Inflammatory macrophage (primary cell): ENCODE data around the gene SMC1B.
"Not testable (repeated sequence)": the region's sequence is repeated elsewhere in the genome, so short reads cannot be mapped to it uniquely, and the experiment has no call there.

ENCODE experiments used
- DNase-seq, 2 donors: peaks; one replicate each; pipeline ENCODE4 v3.0.0-alpha.2; 2020 to 2022

The SMC1B gene

DNA sequence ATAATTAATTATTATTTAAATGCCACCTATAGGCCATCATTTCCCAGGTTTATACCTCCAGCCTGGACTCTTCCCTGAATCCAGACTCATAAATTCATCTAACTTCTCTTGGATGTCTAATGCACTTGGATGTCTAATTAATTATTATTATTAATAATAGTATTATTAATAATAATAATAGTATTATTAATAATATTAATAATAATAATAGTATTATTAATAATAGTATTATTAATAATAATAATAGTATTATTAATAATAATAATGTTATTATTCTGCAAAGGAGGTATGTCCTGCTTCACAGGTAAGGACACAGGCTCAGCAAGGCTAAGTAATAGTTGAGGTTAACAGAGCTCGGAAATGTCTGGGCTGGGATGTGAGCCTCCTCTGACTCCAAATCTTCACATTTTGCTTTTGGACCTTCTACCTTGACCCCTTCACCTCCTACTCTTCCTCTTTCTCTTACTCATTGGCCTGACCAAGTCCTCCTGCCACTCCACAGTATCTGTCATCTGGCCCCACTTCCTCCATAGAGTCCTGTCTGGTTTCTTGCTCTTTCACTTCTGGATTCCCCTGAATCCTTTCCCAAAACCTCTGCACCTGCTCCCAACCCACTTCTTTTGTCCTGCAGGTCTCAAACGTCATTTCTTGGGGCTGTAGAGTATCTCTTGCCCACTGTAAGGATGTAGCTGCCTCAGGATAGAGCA is 8.1 kb upstream of the SMC1B start:
- DNase-seq: peak; percentile 58 to 72

GRCh38 chr22:45420539-45420938 is 7.1 kb upstream of the SMC1B start:
- DNase-seq: no peak

- DNase-seq: no peak
Observed at GRCh38 chr22:45420011-45420410, 6.6 kb upstream of the SMC1B start.

DNA sequence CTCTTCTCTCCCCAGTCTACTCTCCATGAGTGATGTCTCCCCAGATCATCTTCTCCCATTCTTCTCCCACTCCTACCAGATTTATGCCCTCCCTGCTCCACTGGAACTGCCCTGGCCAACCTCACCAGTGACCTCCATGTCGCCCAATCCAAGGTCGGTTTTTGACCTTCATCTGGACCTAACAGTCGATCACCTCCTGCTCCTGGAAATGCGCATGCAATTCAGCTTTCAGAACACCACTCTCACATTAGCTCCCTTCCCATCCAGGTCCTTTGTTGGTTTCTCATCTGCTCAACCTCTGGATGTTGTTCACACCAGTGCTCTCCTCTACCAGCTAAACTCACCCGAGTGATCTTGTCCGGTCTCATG is 5.4 kb upstream of the SMC1B start:
- DNase-seq: no peak

- DNase-seq: no peak
Observed at GRCh38 chr22:45418056-45418769, 4.8 kb upstream of the SMC1B start.

DNA sequence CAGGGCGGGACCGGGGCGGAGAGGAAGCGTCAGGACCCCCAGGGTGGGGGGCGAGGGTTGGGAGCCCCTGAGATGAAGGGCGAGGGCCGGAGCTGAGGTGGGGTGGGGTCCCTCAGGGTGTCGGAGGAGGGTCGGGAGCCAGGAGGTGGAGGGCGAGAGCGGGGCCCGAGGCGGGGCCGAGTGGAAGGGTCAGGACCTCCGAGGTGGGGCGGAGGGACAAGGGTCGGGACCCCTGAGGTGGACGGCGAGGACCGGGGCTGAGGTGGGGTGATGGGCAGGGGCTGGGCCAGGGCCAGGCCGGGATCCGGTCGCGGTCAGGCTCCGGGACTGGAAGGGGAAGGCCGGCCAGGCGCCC is 409 bp downstream of the SMC1B start:
- DNase-seq: no peak

DNA sequence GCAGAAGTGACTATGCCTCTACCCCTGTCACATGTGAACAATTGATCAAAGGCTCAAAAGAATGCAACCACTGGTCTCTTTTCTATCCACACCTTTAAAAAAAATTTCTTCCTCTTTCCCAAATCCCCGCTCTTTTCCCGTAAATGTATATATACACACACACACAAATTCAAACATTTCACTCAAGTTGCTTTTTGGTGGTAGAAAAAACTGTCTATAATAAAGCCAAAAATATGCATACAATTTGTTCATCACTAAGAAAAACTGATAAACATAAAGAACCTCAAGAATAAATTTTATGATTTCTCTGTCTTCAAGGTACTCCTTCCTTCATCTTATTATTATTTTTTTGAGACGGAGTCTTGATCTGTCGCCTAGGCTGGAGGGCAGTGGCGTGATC is 5.6 kb downstream of the SMC1B start:
- DNase-seq: no peak

DNA sequence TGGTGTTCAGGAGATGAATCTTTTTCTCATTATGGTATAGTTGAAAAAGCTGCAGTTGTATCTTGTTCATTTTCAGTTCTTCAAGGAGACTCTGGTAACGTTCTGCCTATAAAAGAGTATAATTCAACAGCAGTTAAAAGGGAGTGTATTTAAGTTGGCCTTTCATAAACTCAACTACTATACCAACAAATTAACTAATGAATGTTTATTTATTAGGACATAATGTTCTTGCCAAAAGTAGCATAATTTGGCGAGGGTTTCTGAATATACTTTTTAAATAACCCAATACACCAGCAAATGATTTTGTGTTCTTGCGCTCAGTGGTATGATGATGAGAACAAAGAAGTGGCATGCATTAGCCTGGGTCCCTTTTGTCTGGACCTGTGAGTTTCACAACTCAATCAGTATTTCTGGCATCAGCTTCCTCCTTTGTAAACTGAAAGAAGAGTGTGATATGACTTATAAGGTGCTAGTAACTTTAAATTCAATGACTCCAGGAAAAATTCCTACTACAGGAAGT is 10.9 kb downstream of the SMC1B start:
- DNase-seq: peak in 1 of 2 donors; percentile 16

GRCh38 chr22:45399712-45400445 is 13.5 kb downstream of the SMC1B start:
- DNase-seq: no peak

GRCh38 chr22:45398214-45398613 is 15.2 kb downstream of the SMC1B start:
- no peak for DNase-seq

DNA sequence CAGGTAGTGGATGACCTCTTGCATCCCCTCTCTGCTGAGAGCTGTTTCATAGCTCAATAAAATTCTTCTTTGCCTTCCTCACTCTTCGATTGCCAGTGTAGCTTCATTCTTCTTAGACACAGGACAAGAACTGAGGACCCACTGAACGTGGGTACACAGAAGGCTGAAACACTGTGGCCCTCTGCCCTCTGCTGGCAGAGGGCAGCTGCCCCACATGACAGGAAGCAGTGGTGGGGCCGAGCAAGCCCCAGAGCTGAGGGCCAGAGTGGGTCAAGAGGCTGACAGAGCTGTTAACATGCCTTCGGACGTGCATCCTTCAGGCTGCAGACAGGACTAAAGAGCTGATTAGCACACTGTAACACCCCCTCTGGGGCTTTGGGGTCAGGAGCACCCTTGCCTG is 15.6 kb downstream of the SMC1B start:
- DNase-seq: peak; percentile 14 to 17

DNA sequence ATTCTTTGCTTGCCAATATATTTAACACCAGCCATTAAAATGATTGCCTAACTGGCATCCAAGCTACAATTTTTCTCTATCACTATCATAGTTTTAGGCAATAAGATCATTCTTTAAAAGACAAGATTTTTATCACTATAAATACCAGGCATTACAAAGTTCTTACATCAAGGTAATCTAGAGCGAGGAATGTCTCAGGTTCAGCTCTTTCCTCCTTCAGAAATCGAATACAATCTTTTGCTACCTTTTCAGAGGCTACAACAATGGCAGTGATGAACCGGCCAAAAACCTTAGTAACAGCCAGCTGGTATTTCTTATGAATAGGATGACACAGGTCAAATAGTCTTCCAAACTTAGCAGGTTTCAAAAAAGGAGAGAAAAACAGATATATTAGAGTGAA is 23.9 kb downstream of the SMC1B start:
- DNase-seq: no peak

GRCh38 chr22:45381348-45381747 is 32.1 kb downstream of the SMC1B start:
- DNase-seq: no peak

- DNase-seq: peak; percentile 77 to 91
Observed at GRCh38 chr22:45376703-45377102, 36.7 kb downstream of the SMC1B start.

DNA sequence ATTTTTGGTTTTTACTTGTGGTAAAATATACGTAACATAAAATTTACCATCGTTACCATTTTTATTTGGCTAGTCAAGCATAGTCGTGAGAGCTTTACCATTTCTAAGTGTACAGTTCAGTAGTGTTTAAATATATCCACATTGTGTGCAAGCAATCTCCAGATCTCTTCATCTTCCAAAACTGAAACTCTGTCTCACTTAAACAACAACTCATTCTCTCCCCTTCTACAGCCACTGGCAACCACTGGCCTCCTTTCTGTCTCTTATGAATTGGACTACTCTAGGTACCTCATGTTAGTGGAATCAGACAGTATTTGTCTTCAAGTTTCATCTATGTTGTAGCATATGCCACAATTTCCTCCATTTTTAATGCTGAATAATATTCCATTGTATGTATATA is 37.4 kb downstream of the SMC1B start:
- DNase-seq: no peak

GRCh38 chr22:45373592-45373991 is 39.8 kb downstream of the SMC1B start:
- DNase-seq: not testable (repeated sequence)

DNA sequence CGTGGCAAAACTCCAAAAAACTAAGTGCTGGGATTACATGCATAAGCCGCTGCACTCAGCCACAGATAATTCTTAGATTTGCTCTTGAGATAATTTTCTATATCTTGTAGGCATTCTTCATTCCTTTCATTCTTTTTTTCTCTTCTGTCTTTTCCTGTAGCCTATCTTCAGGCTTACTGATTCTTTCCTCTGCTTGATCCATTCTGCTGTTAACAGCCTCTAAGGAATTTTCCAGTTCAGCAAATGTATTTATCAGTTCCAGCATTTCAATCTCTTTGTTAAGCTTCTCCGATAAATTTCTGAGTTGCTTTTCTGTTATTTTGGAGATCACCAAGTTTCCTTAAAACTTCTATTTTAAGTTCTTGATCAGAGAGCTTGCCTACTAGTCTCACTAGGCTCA is 46.7 kb downstream of the SMC1B start:
- no peak for DNase-seq

GRCh38 chr22:45359627-45360026 is 53.8 kb downstream of the SMC1B start:
- DNase-seq: no peak

DNA sequence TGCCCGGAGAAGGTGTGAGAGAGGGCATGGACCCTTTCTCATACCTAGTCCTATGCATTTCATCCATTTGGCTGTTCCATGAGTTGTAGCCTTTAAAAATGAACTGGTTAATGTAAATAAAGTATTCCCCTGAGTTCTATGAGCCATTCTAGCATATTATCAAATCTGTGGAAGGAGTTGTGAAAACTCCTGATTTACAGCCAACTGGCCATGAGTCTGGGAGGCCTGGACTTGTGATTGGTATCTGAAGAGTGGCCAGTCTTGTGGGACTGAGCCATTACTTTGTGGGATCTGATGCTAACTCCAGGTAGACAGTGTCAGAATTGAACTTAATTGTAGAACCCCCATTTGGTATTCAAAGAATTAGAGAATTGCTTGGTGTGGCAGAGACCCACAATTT is 55.3 kb downstream of the SMC1B start:
- no peak for DNase-seq

GRCh38 chr22:45357490-45357889 is 55.9 kb downstream of the SMC1B start:
- no peak for DNase-seq

- DNase-seq: no peak
Observed at GRCh38 chr22:45353786-45354185, 59.6 kb downstream of the SMC1B start.

DNA sequence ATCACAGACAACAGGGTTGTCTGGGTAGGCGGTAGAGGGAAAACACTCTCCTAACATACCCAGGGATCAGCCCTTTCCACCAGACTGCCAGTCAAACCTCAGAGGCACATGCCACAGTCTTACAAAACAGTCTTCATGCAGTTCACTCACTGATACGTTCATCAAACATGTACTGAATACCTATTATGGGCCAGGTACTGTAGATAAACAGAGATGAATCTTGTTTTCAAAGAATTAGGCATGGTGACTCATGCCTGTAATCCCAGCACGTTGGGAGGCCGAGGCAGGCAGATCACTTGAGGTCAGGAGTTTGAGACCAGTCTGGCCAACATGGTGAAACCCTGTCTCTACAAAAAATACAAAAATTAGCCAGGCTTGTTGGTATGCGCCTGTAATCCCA is 60.6 kb downstream of the SMC1B start:
- not testable (repeated sequence) for DNase-seq

DNA sequence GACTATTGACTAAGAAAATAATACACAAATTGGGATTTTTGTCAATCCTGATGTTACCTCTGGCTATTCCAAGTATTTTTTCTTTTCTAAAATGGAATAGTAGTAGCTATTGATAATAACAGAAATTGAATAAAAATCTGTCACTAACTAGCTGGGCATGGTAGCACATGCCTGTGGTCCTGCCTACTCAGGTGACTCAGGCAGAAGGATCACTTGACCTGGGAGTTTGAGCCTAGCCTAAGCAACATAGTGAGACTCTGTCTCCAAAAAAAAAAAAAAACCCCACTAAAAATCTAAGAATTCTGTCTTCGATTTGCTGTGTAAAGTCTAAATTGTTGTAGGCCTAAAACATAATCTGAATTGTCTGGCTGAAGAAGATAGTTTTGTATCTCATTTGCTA is 61.4 kb downstream of the SMC1B start:
- DNase-seq: no peak

GRCh38 chr22:45349916-45350315 is 63.5 kb downstream of the SMC1B start:
- no peak for DNase-seq
